Activated CD4-positive, alpha-beta T cell treated with anti-CD3 and anti-CD28 coated beads, Interleukin-2, amount 10 ng/mL, durations not matched to agents 24 days and 14 days (primary cell): ENCODE measurements around the gene CCL2. TPM values are rescaled to one million over a fixed set of nuclear protein-coding genes. Genes with fewer than 3 reads are reported as not detected.

Experiments
- DNase-seq: peaks from one replicate; pipeline ENCODE4 v3.0.0; 2022
- H3K27ac Mint-ChIP-seq: one replicate; pipeline ENCODE4 v1.8.0; 2022; ENCODE audit warnings: mild to moderate bottlenecking, mixed read lengths
- H3K27me3 Mint-ChIP-seq: one replicate; pipeline ENCODE4 v1.8.0; 2022; ENCODE audit warnings: mixed read lengths
- H3K36me3 Mint-ChIP-seq: one replicate; pipeline ENCODE4 v1.8.0; 2022; ENCODE audit warnings: low read depth, mild to moderate bottlenecking, mixed read lengths
- H3K4me1 Mint-ChIP-seq: one replicate; pipeline ENCODE4 v1.8.0; 2021; ENCODE audit warnings: mixed read lengths
- H3K4me3 Mint-ChIP-seq: one replicate; pipeline ENCODE4 v1.8.0; 2022; ENCODE audit warnings: mild to moderate bottlenecking, moderate library complexity, mixed read lengths
- H3K9me3 Mint-ChIP-seq: one replicate; pipeline ENCODE4 v1.8.0; 2021; ENCODE audit warnings: mixed read lengths
- intact Hi-C: fragments of 100-400 bp; cut with micrococcal nuclease; formaldehyde crosslinking; loops from one replicate; pipeline ENCODE4 v1.15.1; 2023
- total RNA-seq: library from RNA; stranded (reverse); gene quantifications from 2 replicates; pipeline ENCODE4 v1.2.3, GENCODE V29; 2022

The CCL2 gene
- 0.28 TPM in 1 of 2 replicates, not detected in the other for total RNA-seq

DNA sequence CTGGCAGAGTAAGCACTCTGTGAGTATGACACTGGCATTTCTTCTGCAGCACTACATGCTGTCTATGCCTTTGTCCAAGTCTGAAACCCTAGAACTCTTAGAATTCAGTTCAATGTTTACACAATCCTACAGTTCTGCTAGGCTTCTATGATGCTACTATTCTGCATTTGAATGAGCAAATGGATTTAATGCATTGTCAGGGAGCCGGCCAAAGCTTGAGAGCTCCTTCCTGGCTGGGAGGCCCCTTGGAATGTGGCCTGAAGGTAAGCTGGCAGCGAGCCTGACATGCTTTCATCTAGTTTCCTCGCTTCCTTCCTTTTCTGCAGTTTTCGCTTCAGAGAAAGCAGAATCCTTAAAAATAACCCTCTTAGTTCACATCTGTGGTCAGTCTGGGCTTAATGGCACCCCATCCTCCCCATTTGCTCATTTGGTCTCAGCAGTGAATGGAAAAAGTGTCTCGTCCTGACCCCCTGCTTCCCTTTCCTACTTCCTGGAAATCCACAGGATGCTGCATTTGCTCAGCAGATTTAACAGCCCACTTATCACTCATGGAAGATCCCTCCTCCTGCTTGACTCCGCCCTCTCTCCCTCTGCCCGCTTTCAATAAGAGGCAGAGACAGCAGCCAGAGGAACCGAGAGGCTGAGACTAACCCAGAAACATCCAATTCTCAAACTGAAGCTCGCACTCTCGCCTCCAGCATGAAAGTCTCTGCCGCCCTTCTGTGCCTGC is at the start of gene CCL2:
TSS of gene CCL2 (plus strand) at position 635 of the 730 bp plus-strand sequence. CDS start at position 700, 65 bp downstream.
- H3K9me3 Mint-ChIP-seq, result no peaks in the 10 kb centered on the region
- no peak for DNase-seq
- H3K27ac Mint-ChIP-seq, result no peak within 1 kb of the TSS
- H3K4me1 Mint-ChIP-seq, result peaks cover 6% of the 10 kb centered on the region
- H3K36me3 Mint-ChIP-seq, result no peaks in the 10 kb centered on the region
- intact Hi-C loops, result no loop called here
- no peak within 1 kb of the TSS for H3K4me3 Mint-ChIP-seq
- peaks cover 35% of the 10 kb centered on the region for H3K27me3 Mint-ChIP-seq

DNA sequence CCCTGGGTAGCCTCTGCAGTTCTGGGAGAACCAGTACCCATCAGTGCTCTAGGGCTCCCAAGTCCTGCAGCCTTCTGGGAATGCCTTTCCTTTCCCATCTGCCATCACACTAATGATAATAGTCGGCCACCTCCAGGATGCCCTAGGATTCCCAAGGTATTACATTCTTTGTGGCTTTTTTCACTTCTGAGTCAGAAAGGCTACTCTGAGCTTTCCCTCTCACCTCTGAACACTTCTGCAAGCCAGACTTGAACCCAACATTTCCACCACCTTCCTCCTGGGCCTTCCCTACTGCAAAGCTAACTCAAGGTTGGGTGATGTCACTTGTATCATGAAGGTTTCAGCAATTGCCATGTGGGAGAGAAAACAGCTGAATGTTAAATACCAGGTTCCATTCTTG is 49.7 kb upstream of the CCL2 start:
- intact Hi-C loops, result no loop called here
- no peak for DNase-seq
- H3K27ac Mint-ChIP-seq, result no peak overlapping the region
- no peaks in the 10 kb centered on the region for H3K9me3 Mint-ChIP-seq
- H3K36me3 Mint-ChIP-seq, result no peaks in the 10 kb centered on the region
- peaks cover 18% of the 10 kb centered on the region for H3K27me3 Mint-ChIP-seq
- H3K4me1 Mint-ChIP-seq, result peaks cover 11% of the 10 kb centered on the region
- H3K4me3 Mint-ChIP-seq, result no peak overlapping the region

DNA sequence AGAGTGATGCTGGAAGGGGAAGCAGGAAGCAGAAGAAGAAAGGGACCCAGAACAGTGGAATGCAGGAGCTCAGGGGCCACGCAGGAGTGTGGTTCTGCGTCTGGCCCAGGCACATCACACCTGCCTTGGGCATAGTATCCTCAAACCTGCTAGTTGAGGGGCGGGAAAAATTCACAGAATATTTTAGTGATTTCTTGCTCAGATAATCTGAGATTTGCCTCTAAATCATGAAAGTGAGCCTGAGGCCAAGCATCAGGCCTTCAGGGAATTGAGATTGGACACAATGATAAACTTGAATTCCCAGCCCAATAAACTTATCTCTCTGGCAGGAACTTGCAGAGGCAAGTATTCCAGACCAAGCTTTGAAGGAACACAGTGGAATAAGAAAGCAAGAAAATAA is 48.5 kb upstream of the CCL2 start:
- H3K9me3 Mint-ChIP-seq, result no peaks in the 10 kb centered on the region
- no peaks in the 10 kb centered on the region for H3K36me3 Mint-ChIP-seq
- H3K4me1 Mint-ChIP-seq, result peaks cover 5% of the 10 kb centered on the region
- no peak for DNase-seq
- intact Hi-C loops, result no loop called here
- peaks cover 18% of the 10 kb centered on the region for H3K27me3 Mint-ChIP-seq
- H3K27ac Mint-ChIP-seq, result no peak overlapping the region
- no peak overlapping the region for H3K4me3 Mint-ChIP-seq

DNA sequence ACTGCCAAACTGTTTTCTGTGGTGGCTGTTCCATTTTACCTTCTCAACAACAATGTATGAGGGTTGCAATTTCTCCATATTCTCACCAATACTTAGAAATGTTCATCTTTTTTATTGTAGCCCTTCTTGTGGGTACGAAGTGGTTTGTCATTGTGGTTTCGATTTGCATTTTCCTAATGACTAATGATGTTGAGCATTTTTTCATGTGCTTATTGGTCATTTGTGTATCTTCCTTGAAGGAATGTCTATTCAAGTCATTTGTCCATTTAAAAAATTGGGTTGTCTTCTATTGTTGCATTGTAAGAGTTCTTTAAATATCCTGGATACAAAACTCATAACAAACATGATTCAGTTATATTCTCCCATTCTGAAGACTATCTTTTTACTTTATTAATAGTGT is 47.5 kb upstream of the CCL2 start:
- H3K36me3 Mint-ChIP-seq, result no peaks in the 10 kb centered on the region
- no peak overlapping the region for H3K4me3 Mint-ChIP-seq
- H3K27ac Mint-ChIP-seq, result no peak overlapping the region
- DNase-seq, result no peak
- H3K9me3 Mint-ChIP-seq, result no peaks in the 10 kb centered on the region
- intact Hi-C loops, result no loop called here
- no peaks in the 10 kb centered on the region for H3K4me1 Mint-ChIP-seq
- H3K27me3 Mint-ChIP-seq, result peaks cover 16% of the 10 kb centered on the region

DNA sequence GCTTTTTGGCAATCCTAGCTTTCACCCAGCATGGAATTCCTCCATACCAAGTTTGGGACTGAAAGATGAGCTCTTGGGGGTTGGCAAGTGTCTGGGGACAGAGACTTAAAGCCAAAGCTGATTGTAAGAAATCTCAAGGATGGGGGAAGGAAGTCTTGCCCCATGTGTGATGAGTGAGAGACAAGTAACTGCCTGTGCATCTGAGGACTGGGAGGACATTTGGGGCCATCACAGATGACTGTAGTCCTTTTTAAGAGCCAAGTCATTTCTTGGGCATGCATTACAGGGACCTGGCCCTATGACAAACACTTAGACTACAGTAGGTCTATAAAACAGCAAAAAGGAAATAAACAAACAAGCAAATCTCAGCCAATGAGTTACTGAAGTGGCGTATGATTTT is 36.3 kb upstream of the CCL2 start:
- H3K27me3 Mint-ChIP-seq, result peaks cover 28% of the 10 kb centered on the region
- intact Hi-C loops, result no loop called here
- no peak overlapping the region for H3K27ac Mint-ChIP-seq

DNA sequence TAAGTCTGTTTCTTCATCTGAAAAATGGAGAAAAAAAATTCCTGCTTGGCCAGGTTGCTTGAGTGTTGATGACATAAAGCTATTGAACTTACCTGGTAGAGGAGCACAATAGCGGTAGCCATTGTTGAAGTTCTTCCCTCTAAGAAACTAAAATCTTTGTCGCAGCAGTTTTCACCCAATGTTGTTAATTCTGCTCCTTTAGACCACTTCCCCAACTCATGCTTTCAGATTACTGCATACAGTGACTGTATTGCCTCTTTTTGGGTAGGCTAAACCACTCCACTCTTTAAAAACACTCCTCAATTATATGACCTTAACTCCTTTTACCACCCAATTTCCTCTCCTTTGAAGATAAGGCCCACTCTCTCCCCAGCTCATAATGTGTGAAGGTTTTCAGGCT is 35.7 kb upstream of the CCL2 start:
- no peak overlapping the region for H3K4me3 Mint-ChIP-seq
- H3K27ac Mint-ChIP-seq, result no peak overlapping the region
- H3K27me3 Mint-ChIP-seq, result peaks cover 28% of the 10 kb centered on the region
- H3K4me1 Mint-ChIP-seq, result peaks cover 2% of the 10 kb centered on the region
- no peaks in the 10 kb centered on the region for H3K36me3 Mint-ChIP-seq
- H3K9me3 Mint-ChIP-seq, result no peaks in the 10 kb centered on the region
- intact Hi-C loops, result no loop called here
- DNase-seq, result no peak

More for the DNA sequence above, 36.3 kb upstream of the CCL2 start:
- no peaks in the 10 kb centered on the region for H3K9me3 Mint-ChIP-seq
- DNase-seq, result no peak
- no peaks in the 10 kb centered on the region for H3K36me3 Mint-ChIP-seq
- H3K4me1 Mint-ChIP-seq, result peaks cover 2% of the 10 kb centered on the region
- H3K4me3 Mint-ChIP-seq, result no peak overlapping the region

DNA sequence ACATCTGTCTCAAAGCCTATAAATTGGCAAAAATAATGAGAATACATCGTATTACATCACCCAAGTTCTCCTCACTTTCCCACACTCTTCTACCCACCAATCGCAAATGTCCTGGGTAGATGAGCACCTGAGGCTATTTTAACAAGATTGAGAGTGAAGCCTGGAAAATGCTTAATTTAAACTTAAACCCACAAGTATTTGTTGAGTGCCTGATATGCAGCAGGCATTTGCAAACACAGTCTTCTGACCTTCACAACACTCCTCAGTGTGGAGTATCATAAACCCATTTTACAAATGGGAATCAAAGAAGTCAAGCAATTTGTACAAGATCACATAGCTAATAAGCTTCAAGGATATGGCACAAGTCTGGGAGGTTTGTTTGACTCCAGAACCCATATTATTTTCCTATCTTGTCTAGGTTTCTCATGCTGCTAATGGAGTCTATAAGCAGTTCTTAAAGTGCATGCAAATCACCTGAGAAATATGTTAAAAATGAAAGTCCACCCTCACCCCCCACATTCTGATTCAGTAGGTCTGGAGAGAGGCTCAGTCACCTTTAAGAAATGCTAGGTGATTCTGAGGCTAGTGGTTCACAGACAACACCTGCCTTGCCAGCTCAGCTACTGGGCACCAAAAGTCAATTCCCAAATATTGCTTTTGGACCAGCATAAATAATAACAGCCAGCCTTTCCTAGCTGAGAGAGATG is 34.9 kb upstream of the CCL2 start:
- peaks cover 2% of the 10 kb centered on the region for H3K4me1 Mint-ChIP-seq
- no peak overlapping the region for H3K27ac Mint-ChIP-seq
- DNase-seq, result no peak
- H3K9me3 Mint-ChIP-seq, result no peaks in the 10 kb centered on the region
- no peak overlapping the region for H3K4me3 Mint-ChIP-seq
- no peaks in the 10 kb centered on the region for H3K36me3 Mint-ChIP-seq
- intact Hi-C loops, result no loop called here
- peaks cover 28% of the 10 kb centered on the region for H3K27me3 Mint-ChIP-seq

DNA sequence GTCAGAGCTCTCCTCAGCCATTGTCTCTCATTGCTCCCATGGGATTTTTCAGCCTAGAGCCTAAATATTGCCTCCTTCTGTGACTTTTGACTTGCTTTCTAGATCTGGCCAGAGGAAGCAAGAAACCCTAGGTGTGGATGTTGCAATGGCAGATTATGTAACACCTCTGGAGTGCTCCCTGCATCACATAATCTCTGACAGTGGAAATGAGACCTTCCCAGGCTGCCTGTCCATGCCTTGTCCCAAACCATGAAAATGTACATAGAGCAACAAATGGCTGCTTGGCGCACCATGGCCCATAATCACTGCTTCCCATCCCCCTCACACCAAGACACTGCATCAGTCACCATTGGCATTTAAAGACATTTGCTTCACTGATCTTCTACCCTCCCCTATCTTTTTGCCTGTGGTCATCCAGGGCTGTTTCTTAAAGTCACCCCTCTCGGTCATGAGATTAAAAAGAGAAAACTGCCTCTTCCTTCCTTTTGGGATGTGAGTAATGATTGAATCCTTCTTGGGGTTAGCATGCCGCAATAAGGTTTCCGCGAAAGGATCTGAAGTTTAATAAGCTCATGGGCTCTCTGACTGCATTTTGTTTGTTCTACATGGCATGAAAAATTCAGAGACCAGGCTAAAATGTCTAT is 34.2 kb upstream of the CCL2 start:
- Mint-ChIP-seq H3K36me3 (no peaks in the 10 kb centered on the region), H3K27ac (no peak overlapping the region), H3K27me3 (peaks cover 28% of the 10 kb centered on the region), H3K4me1 (peaks cover 2% of the 10 kb centered on the region), H3K4me3 (no peak overlapping the region), H3K9me3 (no peaks in the 10 kb centered on the region)
- intact Hi-C loops, result no loop called here
- no peak for DNase-seq

DNA sequence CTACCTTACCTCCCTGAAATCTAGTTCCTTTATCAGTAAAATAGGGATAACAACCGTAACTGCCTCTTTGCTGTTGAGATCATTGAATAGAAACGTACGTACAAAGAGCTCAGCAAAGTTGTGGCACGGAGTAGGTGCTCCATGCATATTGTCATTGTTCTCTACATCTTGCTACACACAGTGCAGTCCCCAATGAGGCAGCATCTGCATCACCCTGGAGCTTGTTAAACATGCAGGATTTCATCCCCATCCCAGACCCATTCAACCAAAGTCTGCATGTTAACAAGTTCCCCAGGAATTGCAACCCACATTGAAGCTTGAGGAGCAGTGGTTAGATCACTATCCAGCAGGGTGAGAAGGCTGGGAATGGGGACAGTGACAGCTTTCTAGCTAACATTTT is 33.7 kb upstream of the CCL2 start:
- no peak overlapping the region for H3K4me3 Mint-ChIP-seq
- no peaks in the 10 kb centered on the region for H3K9me3 Mint-ChIP-seq
- DNase-seq, result no peak
- no peaks in the 10 kb centered on the region for H3K36me3 Mint-ChIP-seq
- intact Hi-C loops, result no loop called here
- H3K4me1 Mint-ChIP-seq, result peaks cover 2% of the 10 kb centered on the region
- no peak overlapping the region for H3K27ac Mint-ChIP-seq
- peaks cover 24% of the 10 kb centered on the region for H3K27me3 Mint-ChIP-seq

DNA sequence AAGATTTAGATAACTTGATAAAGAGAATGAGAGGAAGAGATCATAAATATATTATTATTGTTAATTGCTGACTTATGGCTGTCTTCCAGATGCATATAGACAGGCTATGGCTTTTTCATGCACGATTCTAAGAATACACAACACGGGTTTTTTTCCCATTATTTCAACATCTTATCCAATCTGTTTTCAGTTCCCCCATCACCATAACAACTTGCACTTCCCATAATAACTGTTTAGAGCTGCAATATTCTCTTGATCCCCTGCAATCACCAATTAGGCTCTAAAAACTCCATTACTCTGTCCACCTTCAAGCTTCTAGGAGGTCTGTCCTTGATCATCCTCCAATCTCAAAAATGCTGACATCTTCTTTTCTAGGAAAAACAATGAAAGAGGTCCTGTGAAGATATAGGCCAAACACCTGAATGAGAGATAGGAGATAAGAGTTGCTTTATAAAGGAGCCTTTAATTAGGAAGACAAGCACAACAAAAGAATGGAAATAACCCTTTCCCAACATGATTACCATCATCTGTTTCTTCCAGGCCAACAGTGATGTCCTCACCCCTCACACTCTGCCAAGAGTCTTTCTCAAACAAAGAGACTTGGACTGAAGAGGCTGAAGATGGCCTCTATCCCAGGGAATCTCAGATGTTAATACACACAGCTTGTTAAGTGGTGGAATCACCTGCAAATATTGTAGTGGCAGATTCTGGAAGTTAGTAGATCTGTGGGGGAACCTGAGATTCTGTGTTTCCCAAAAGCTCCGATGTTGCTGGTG is 32.2 kb upstream of the CCL2 start:
- H3K27me3 Mint-ChIP-seq, result peaks cover 20% of the 10 kb centered on the region
- no peak overlapping the region for H3K4me3 Mint-ChIP-seq
- intact Hi-C loops, result no loop called here
- H3K9me3 Mint-ChIP-seq, result no peaks in the 10 kb centered on the region
- no peaks in the 10 kb centered on the region for H3K36me3 Mint-ChIP-seq
- H3K4me1 Mint-ChIP-seq, result no peaks in the 10 kb centered on the region
- DNase-seq, result no peak
- H3K27ac Mint-ChIP-seq, result no peak overlapping the region

DNA sequence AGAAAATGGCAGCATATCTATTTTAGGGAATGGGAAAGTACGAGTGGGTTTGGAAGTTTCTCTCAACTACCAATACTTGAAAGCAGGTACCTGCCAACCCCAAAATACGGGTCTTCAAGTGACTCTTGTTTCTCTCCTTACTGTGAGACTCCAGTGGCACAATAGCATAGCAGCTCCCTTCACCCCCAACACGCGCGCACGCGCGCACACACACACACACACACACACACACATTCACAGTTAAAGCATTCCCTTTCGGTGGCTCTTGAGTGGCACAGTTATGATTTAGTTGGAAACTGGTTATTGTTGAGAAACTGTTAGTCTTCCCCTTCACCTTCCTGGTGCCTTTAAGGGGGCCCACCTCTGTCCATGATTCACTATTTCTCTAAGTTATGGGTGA is 30.0 kb upstream of the CCL2 start:
- Mint-ChIP-seq H3K27me3 (peaks cover 19% of the 10 kb centered on the region), H3K9me3 (no peaks in the 10 kb centered on the region), H3K4me3 (no peak overlapping the region)

DNA sequence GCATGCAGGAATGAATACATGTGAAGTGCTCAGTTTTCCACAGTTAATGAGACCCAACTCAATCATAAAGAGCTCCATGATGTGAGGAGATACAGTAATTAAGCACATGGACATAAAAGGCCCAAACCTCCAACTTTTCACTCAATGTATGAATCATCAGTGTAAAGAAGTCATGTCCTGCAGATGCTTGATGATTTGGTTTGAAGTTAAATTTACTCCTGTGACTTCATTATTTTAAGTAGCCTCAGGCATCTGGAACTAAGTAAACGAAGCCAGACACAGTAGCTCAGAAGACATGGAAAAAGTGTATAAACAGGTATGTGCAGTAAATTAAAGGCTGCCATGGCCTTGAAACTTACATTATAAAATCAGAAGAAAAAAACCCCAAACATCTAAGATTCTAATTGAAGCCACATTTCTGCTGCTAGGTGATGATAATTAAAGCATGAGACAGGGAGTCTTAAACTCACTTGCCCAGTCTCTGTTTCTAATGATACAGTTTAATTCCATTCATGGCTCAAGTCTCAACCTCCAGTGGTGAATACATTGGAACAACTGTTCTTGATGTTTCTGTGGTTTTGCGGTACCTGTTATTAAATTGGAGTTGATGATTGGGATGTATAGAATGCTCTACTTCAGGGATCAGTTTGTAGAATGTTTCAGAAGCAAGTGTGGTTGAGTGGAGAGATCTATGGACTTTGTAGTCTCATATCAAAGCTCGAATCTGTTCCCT is 28.9 kb upstream of the CCL2 start:
- DNase-seq, result no peak
- Mint-ChIP-seq H3K27me3 (peaks cover 20% of the 10 kb centered on the region), H3K4me1 (no peaks in the 10 kb centered on the region), H3K27ac (no peak overlapping the region), H3K36me3 (no peaks in the 10 kb centered on the region), H3K9me3 (peaks cover 1% of the 10 kb centered on the region), H3K4me3 (no peak overlapping the region)
- intact Hi-C loops, result no loop called here

More for the DNA sequence above, 30.0 kb upstream of the CCL2 start:
- intact Hi-C loops, result no loop called here
- Mint-ChIP-seq H3K27ac (no peak overlapping the region), H3K36me3 (no peaks in the 10 kb centered on the region), H3K4me1 (no peaks in the 10 kb centered on the region)
- DNase-seq, result no peak

DNA sequence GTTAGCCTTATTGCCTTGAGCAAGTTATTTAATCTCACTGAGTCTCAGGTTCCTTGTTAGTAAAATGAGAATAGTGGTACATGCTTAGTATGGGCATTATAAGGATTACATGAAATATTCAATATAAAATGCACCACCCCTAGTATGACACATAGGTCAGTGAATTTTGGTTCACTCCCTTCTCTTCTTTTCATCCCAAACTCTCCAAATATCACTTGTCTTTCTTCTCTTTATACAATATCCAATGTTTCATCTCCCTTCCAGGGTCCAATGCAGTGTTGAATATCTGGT is 28.4 kb upstream of the CCL2 start:
- DNase-seq, result no peak
- Mint-ChIP-seq H3K27ac (no peak overlapping the region), H3K4me1 (no peaks in the 10 kb centered on the region), H3K9me3 (peaks cover 3% of the 10 kb centered on the region), H3K4me3 (no peak overlapping the region), H3K27me3 (peaks cover 23% of the 10 kb centered on the region), H3K36me3 (no peaks in the 10 kb centered on the region)
- intact Hi-C loops, result no loop called here
